ENCODE measurements around the gene DYRK1B. TPM values are rescaled to one million over a fixed set of nuclear protein-coding genes. Genes with fewer than 3 reads are reported as not detected.

Gene DYRK1B
- total and polyA plus RNA-seq, 4 donors, result 12.6 to 38.4 (median 24.7) TPM

DNA sequence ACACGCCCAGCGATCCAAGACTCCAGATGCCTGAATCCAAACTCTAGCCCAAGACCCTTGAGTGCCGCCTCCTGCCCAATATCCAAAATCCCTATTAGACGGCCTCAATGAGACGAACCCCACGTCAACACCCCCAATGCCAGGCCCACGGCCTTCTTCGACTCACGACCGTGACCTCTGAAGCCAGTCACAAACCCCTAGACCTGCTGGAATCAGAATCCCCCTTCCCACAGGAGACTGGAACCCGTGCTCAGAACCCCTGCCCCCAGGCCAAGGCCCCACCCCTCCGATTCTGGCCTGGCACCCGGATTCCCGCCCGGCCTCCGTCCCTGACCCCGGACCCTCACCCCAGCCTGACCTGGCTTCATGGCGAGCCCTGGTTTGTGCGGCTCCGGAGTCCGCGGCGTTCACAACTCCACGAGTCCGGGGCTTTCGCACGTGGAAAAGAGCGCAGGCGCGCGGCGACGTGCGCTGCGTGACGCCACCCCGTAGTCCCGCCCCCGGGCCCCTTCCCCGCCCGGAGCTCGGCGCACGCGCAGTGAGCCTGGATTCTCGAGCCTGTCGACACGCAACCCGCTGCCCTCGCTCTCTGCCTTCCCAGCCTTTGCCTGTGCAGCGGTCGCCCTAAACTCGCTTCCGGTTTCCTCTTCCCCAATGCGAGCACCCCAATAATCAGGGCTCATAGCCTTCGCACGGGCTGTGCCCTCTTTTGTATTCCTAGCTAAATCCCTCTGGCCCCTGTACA lies 12.1 kb upstream of the DYRK1B start, which contains the start of gene FBL:
FBL (minus strand) TSS at position 447 of the 745 bp plus-strand sequence; CDS start at position 368, 79 bp downstream.
- Histone ChIP-seq H3K4me3 (ENCODE audit: low read depth, low read length) (peak within 1 kb of the TSS; percentile 81), H3K4me1 (ENCODE audit: control insufficient read depth, insufficient read depth, low read length) (peaks cover 15% of the 10 kb centered on the region), H3K36me3 (ENCODE audit: control insufficient read depth, insufficient read depth, low read length) (no peaks in the 10 kb centered on the region), H3K27ac (ENCODE audit: low read depth, low read length) (peak within 1 kb of the TSS; percentile 82), H3K9me3 (ENCODE audit: control insufficient read depth, insufficient read depth, low read length) (no peaks in the 10 kb centered on the region), H3K27me3 (ENCODE audit: control insufficient read depth, insufficient read depth, low read length) (no peaks in the 10 kb centered on the region)
- DNase-seq (ENCODE audit: low read depth in 4 of 6, low spot score in 6 of 6), result peak; percentile 80 to 98 (median 88)
- 0% methylated on average over 57 of the region's 57 CpGs for WGBS (ENCODE audit: insufficient coverage)

DNA sequence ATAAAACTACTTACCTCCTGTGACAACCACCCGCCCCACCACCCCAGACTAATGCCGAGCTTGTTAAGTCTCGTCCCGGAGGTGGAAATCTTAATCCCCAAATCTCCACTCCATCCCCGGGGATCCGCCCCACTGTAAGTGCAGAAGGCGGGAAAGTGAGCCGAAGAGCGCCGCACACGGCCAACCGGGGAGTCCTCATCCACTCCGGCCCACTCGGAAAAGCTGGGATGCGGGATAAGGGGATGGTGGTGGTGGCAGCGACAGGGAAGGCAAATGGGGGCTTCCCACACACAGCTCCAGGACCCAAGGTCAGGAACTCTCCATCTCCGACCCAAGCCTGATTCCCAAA lies 11.6 kb upstream of the DYRK1B start:
- DNase-seq (ENCODE audit: low read depth in 4 of 6, low spot score in 6 of 6), result peak in 2 of 6 donors; percentile 3 to 25
- Histone ChIP-seq H3K27me3 (ENCODE audit: control insufficient read depth, insufficient read depth, low read length) (no peaks in the 10 kb centered on the region), H3K4me3 (ENCODE audit: low read depth, low read length) (peak overlapping the region; percentile 81), H3K27ac (ENCODE audit: low read depth, low read length) (peak overlapping the region; percentile 82), H3K36me3 (ENCODE audit: control insufficient read depth, insufficient read depth, low read length) (peaks cover 1% of the 10 kb centered on the region), H3K9me3 (ENCODE audit: control insufficient read depth, insufficient read depth, low read length) (no peaks in the 10 kb centered on the region), H3K4me1 (ENCODE audit: control insufficient read depth, insufficient read depth, low read length) (peaks cover 15% of the 10 kb centered on the region)
- 2% methylated on average over 7 of the region's 17 CpGs for WGBS (ENCODE audit: insufficient coverage)

DNA sequence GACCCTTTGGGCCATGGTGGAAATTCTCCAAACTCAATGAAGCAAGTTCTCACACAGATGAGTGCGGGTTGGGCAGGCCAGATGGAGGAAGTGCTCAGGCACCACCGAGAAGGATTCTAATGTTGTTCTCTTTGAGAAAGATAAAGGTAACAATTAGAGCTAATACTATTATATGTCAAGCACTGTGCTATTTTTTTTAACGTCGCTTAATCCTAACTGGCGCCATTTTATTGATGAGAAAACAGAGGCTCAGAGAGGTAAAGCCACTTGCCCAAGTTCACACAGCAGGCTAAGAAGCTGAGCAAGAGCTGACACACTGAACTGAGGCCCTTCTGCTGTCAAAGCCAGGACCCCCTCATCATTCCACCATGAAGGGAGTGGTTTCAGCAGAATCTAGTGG lies 11.2 kb upstream of the DYRK1B start:
- DNase-seq (ENCODE audit: low read depth in 4 of 6, low spot score in 6 of 6), result no peak
- H3K27ac ChIP-seq (ENCODE audit: low read depth, low read length), result no peak overlapping the region
- WGBS (ENCODE audit: insufficient coverage), result 20% methylated on average over 2 of the region's 5 CpGs
- peaks cover 15% of the 10 kb centered on the region for H3K4me1 ChIP-seq (ENCODE audit: control insufficient read depth, insufficient read depth, low read length)
- H3K36me3 ChIP-seq (ENCODE audit: control insufficient read depth, insufficient read depth, low read length), result peaks cover 5% of the 10 kb centered on the region
- no peaks in the 10 kb centered on the region for H3K9me3 ChIP-seq (ENCODE audit: control insufficient read depth, insufficient read depth, low read length)
- H3K27me3 ChIP-seq (ENCODE audit: control insufficient read depth, insufficient read depth, low read length), result no peaks in the 10 kb centered on the region
- H3K4me3 ChIP-seq (ENCODE audit: low read depth, low read length), result peak overlapping the region; percentile 81

- peak in 3 of 6 donors; percentile 22 to 79 (median 58) for DNase-seq (ENCODE audit: low read depth in 4 of 6, low spot score in 6 of 6)
- Histone ChIP-seq H3K4me3 (ENCODE audit: low read depth, low read length) (no peak overlapping the region), H3K27me3 (ENCODE audit: control insufficient read depth, insufficient read depth, low read length) (no peaks in the 10 kb centered on the region), H3K27ac (ENCODE audit: low read depth, low read length) (no peak overlapping the region), H3K9me3 (ENCODE audit: control insufficient read depth, insufficient read depth, low read length) (no peaks in the 10 kb centered on the region), H3K36me3 (ENCODE audit: control insufficient read depth, insufficient read depth, low read length) (peaks cover 15% of the 10 kb centered on the region), H3K4me1 (ENCODE audit: control insufficient read depth, insufficient read depth, low read length) (peaks cover 15% of the 10 kb centered on the region)
- 69% methylated on average over 2 of the region's 4 CpGs for WGBS (ENCODE audit: insufficient coverage)
These were observed 10.2 kb upstream of the DYRK1B start for GRCh38 chr19:39843919-39844793.

DNA sequence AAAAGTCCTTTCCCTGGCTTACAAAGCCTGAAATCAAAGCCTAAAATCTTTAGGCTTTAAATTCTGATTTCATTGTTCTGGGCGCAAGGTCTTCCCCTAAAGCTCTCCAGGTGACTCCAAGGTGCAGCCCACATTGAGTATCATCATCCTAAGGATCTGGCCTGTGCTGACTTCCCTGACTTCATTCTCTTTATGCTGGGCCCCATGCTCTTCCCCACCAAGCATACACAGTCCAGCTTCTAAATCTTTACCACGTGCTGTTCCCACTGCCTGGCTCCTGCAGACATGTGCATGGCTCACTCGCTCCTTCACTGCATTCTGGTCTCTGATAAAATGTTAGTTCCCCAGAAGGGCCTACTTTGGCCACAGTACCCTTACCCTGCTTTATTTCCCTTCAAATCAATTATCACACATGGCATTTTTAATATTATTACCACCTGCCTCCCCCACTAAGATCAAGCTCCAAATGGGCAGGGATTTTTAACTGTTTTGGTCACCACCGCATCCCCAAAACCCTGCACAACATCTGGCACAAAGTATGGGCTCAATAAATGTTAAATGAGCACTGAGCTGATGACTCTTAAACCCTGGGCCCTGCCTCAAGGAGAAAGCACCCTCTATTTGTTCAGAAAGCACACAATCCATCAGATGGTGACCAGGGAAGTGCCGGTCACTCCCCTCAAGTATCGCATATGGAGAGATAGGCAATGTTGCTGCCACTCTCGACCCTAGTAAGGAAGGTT lies 8.9 kb upstream of the DYRK1B start:
- H3K9me3 ChIP-seq (ENCODE audit: control insufficient read depth, insufficient read depth, low read length), result no peaks in the 10 kb centered on the region
- no peak overlapping the region for H3K27ac ChIP-seq (ENCODE audit: low read depth, low read length)
- no peak overlapping the region for H3K4me3 ChIP-seq (ENCODE audit: low read depth, low read length)
- H3K27me3 ChIP-seq (ENCODE audit: control insufficient read depth, insufficient read depth, low read length), result no peaks in the 10 kb centered on the region
- WGBS (ENCODE audit: insufficient coverage), result 88% methylated on average over 6 of the region's 7 CpGs
- H3K4me1 ChIP-seq (ENCODE audit: control insufficient read depth, insufficient read depth, low read length), result peaks cover 15% of the 10 kb centered on the region
- H3K36me3 ChIP-seq (ENCODE audit: control insufficient read depth, insufficient read depth, low read length), result peaks cover 28% of the 10 kb centered on the region
- no peak for DNase-seq (ENCODE audit: low read depth in 4 of 6, low spot score in 6 of 6)

DNA sequence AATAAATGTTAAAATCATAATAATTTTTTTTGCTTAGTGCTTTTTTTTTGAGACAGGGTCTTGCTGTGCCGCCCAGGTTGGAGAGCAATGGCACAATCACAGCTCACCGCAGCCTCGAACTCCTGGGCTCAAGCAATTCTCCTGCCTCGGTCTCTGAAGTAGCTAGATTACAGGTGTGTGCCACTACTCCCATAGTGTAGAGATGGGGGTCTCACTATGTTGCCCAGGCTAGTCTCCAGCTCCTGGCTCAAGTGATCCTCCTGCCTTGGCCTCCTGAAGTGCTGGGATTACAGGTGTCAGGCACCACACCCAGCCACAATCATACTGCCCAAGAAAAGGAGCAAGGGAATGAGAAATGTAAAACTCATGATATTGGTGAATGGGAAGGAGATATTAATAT lies 7.1 kb upstream of the DYRK1B start:
- Histone ChIP-seq H3K4me1 (ENCODE audit: control insufficient read depth, insufficient read depth, low read length) (peaks cover 15% of the 10 kb centered on the region), H3K9me3 (ENCODE audit: control insufficient read depth, insufficient read depth, low read length) (no peaks in the 10 kb centered on the region), H3K36me3 (ENCODE audit: control insufficient read depth, insufficient read depth, low read length) (peaks cover 43% of the 10 kb centered on the region), H3K27ac (ENCODE audit: low read depth, low read length) (no peak overlapping the region), H3K27me3 (ENCODE audit: control insufficient read depth, insufficient read depth, low read length) (no peaks in the 10 kb centered on the region), H3K4me3 (ENCODE audit: low read depth, low read length) (no peak overlapping the region)
- DNase-seq (ENCODE audit: low read depth in 4 of 6, low spot score in 6 of 6), result no peak
- WGBS (ENCODE audit: insufficient coverage), result 92% methylated on average over 3 of the region's 4 CpGs

DNA sequence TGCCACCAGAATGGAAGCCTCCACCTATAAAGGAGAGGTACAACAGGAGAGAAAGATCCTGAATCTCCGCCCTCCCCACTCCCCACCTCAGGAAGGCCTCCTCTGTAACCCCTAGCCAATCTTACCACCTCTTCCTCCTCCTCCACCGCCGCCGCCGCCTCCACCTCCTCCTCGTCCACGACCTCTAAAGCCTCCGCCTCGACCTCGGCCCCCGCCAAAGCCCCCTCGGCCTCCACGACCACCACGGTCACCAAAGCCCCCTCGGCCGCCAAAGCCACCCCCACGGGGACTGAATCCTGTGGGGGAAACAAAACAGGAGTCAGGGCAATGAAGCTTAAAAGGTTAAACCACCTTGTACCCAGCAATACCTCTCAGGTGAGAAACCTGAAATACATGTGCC lies 6.5 kb upstream of the DYRK1B start:
- peaks cover 46% of the 10 kb centered on the region for H3K36me3 ChIP-seq (ENCODE audit: control insufficient read depth, insufficient read depth, low read length)
- H3K27me3 ChIP-seq (ENCODE audit: control insufficient read depth, insufficient read depth, low read length), result no peaks in the 10 kb centered on the region
- no peak overlapping the region for H3K27ac ChIP-seq (ENCODE audit: low read depth, low read length)
- peaks cover 12% of the 10 kb centered on the region for H3K4me1 ChIP-seq (ENCODE audit: control insufficient read depth, insufficient read depth, low read length)
- DNase-seq (ENCODE audit: low read depth in 4 of 6, low spot score in 6 of 6), result no peak
- WGBS (ENCODE audit: insufficient coverage), result 95% methylated on average over 4 of the region's 17 CpGs
- H3K9me3 ChIP-seq (ENCODE audit: control insufficient read depth, insufficient read depth, low read length), result no peaks in the 10 kb centered on the region
- no peak overlapping the region for H3K4me3 ChIP-seq (ENCODE audit: low read depth, low read length)

DNA sequence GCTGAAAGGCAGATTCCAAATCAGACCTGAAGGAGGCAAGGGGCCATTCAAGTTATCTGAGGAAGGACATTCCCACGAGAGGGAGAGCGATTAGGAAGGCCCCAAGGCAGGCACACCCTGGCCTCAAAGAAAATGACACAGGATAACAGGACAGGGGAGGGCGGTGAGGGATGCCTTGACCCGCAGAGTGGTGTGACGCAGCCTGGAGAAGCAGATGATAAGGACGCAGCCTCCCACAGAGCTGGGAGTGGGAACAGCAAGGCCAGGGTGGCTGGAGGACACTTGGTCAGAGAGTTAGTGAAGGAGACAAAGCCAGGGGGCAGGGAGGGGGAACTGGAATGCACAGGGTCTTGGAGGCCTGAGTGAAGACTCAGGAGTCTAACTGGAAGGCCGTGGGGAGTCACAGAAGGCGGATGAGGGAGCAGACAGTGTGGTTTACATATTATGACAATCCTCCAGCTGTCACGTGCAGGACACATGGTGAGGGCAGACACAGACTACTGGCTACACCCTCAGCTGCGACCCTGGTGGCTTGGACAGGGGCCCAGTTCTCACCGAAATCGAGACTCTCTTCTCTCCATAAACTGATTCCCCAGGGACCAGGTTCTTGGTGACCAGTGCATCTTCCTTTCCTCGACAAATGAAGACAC lies 5.8 kb upstream of the DYRK1B start:
- no peaks in the 10 kb centered on the region for H3K27me3 ChIP-seq (ENCODE audit: control insufficient read depth, insufficient read depth, low read length)
- peaks cover 6% of the 10 kb centered on the region for H3K4me1 ChIP-seq (ENCODE audit: control insufficient read depth, insufficient read depth, low read length)
- H3K27ac ChIP-seq (ENCODE audit: low read depth, low read length), result no peak overlapping the region
- no peaks in the 10 kb centered on the region for H3K9me3 ChIP-seq (ENCODE audit: control insufficient read depth, insufficient read depth, low read length)
- WGBS (ENCODE audit: insufficient coverage), result 91% methylated on average over 10 of the region's 13 CpGs
- no peak for DNase-seq (ENCODE audit: low read depth in 4 of 6, low spot score in 6 of 6)
- no peak overlapping the region for H3K4me3 ChIP-seq (ENCODE audit: low read depth, low read length)
- H3K36me3 ChIP-seq (ENCODE audit: control insufficient read depth, insufficient read depth, low read length), result peaks cover 53% of the 10 kb centered on the region

GRCh38 chr19:39838569-39838968 lies 4.6 kb upstream of the DYRK1B start:
- Histone ChIP-seq H3K4me1 (ENCODE audit: control insufficient read depth, insufficient read depth, low read length) (peaks cover 6% of the 10 kb centered on the region), H3K36me3 (ENCODE audit: control insufficient read depth, insufficient read depth, low read length) (peaks cover 57% of the 10 kb centered on the region), H3K9me3 (ENCODE audit: control insufficient read depth, insufficient read depth, low read length) (no peaks in the 10 kb centered on the region), H3K27ac (ENCODE audit: low read depth, low read length) (no peak overlapping the region), H3K27me3 (ENCODE audit: control insufficient read depth, insufficient read depth, low read length) (no peaks in the 10 kb centered on the region), H3K4me3 (ENCODE audit: low read depth, low read length) (no peak overlapping the region)
- 100% methylated on average over 1 of the region's 4 CpGs for WGBS (ENCODE audit: insufficient coverage)
- no peak for DNase-seq (ENCODE audit: low read depth in 4 of 6, low spot score in 6 of 6)

All from spinal cord (tissue), 10 donors.